Hepatocyte (in vitro differentiated cells): ENCODE measurements around the gene CD40. TPM values are rescaled to one million over a fixed set of nuclear protein-coding genes. Genes with fewer than 3 reads are reported as not detected.

Experiments
- DNase-seq: peaks from one replicate; pipeline ENCODE4 v3.0.0-alpha.2; 2016; ENCODE audit warnings: low spot score
- H2AFZ ChIP-seq: fragments of 200-600 bp; sonication (generic); 2 replicates; pipeline ENCODE4 v1.6.0; 2016; ENCODE audit warnings: antibody characterized with exemption, mild to moderate bottlenecking
- H3K27ac ChIP-seq: fragments of 200-600 bp; sonication (generic); 2 replicates; pipeline ENCODE4 v1.5.1; 2016; ENCODE audit warnings: mild to moderate bottlenecking
- H3K27me3 ChIP-seq: fragments of 200-600 bp; sonication (generic); 2 replicates; pipeline ENCODE4 v1.6.1; 2016
- H3K36me3 ChIP-seq: fragments of 200-600 bp; sonication (generic); replicated peaks from 2 replicates; pipeline ENCODE4 v1.5.1; 2016; ENCODE audit warnings: low read depth; ENCODE audit not compliant: insufficient read depth
- H3K4me1 ChIP-seq: fragments of 200-600 bp; sonication (generic); 2 replicates; pipeline ENCODE4 v1.5.1; 2016; ENCODE audit warnings: mild to moderate bottlenecking, moderate library complexity; ENCODE audit not compliant: insufficient read depth
- H3K4me2 ChIP-seq: fragments of 200-600 bp; sonication (generic); 2 replicates; pipeline ENCODE4 v1.6.0; 2016
- H3K4me3 ChIP-seq: fragments of 200-600 bp; sonication (generic); 2 replicates; pipeline ENCODE4 v1.5.1; 2016; ENCODE audit warnings: mild to moderate bottlenecking
- H3K79me2 ChIP-seq: fragments of 200-600 bp; sonication (generic); 2 replicates; pipeline ENCODE4 v1.6.0; 2017; ENCODE audit warnings: mild to moderate bottlenecking
- H3K9me2 ChIP-seq: fragments of 200-600 bp; sonication (generic); replicated peaks from 2 replicates; pipeline ENCODE4 v1.6.0; 2017; ENCODE audit warnings: mild to moderate bottlenecking; ENCODE audit not compliant: insufficient read depth
- H3K9me3 ChIP-seq: fragments of 200-600 bp; sonication (generic); 2 replicates; pipeline ENCODE4 v1.5.1; 2016; ENCODE audit warnings: low read depth, mild to moderate bottlenecking
- H4K20me1 ChIP-seq: fragments of 200-600 bp; sonication (generic); 2 replicates; pipeline ENCODE4 v1.6.0; 2016; ENCODE audit warnings: mild to moderate bottlenecking; ENCODE audit not compliant: insufficient read depth, poor library complexity, severe bottlenecking
- CTCF ChIP-seq: fragments of 200-600 bp; sonication (generic); IDR thresholded peaks from 2 replicates; pipeline ENCODE4 v1.5.1; 2016; ENCODE audit warnings: antibody characterized with exemption, mild to moderate bottlenecking; ENCODE audit not compliant: poor library complexity
- EZH2 ChIP-seq: fragments of 200-600 bp; sonication (generic); IDR thresholded peaks from 2 replicates; pipeline ENCODE4 v1.6.1; 2016; ENCODE audit warnings: antibody characterized with exemption, mild to moderate bottlenecking, borderline replicate concordance
- EZH2phosphoT487 ChIP-seq: fragments of 200-600 bp; sonication (generic); IDR thresholded peaks from one replicate; pipeline ENCODE4 v1.6.1; 2018; ENCODE audit warnings: antibody characterized with exemption, mild to moderate bottlenecking, low read depth, moderate library complexity; ENCODE audit not compliant: unreplicated experiment, severe bottlenecking
- WGBS: methylation state at CpG from one replicate; pipeline ENCODE4 v1.1.6; 2016; ENCODE audit warnings: low lambda C conversion rate; ENCODE audit errors: missing lambda C conversion rate; 5-methylcytosine and 5-hydroxymethylcytosine counted together
- polyA plus RNA-seq: library from polyadenylated mRNA; unstranded; fragments of >200 nt; fragmentation: Nextera tagmentation; extraction: Ambion mirVana; gene quantifications from 2 replicates; pipeline ENCODE4 v1.2.1, GENCODE V29; 2016
- total RNA-seq: library from RNA; depleted of rRNA; stranded (reverse); fragments of >200 nt; gene quantifications from 2 replicates; pipeline ENCODE4 v1.2.3, GENCODE V29; 2014

CD40 gene
- total and polyA plus RNA-seq, 2 experiments from 2014 or later = 3.2 to 8.0 TPM

DNA sequence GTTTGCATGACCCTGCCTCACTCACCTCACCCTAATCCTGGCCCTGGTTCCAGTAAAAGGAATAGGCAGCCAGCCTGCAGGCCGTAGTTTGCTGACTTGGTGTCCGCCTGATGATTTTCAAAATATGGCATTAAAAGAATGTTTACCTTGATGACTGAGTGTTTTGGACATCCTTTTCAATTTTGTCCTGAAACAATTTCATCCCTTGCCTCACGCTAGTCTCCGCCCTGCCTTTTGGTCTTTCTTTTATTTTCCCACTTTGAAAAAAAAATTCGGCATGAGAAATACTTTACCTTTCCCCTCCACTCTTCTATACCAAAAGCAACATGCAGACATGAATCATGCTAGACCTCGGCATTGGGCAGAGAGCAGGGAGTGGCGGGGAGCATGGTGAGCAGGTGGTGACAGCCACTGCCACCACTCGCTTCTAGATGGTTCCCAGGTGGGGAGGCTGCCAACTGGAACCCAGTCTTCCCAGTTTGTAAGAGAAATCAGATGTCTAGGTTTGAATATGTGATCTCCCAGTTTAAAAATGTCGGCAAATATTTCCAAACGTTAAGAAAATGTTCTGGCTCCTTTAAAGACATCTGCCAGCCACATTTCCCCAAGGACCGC, 9.4 kb downstream of the CD40 start:
- no peaks in the 10 kb centered on the region for H4K20me1 ChIP-seq
- no peaks in the 10 kb centered on the region for H3K9me2 ChIP-seq
- DNase-seq = no peak
- H3K79me2 ChIP-seq = no peaks in the 10 kb centered on the region
- no peaks in the 10 kb centered on the region for H3K9me3 ChIP-seq
- no peak for TF ChIP-seq CTCF
- no peak for TF ChIP-seq EZH2
- TF ChIP-seq EZH2phosphoT487 = no peak
- whole genome bisulfite sequencing = 91% methylated on average over 11 of the region's 11 CpGs
- H3K4me3 ChIP-seq = no peak overlapping the region
- no peak overlapping the region for H3K27ac ChIP-seq
- H2AFZ ChIP-seq = no peak overlapping the region
- no peaks in the 10 kb centered on the region for H3K4me1 ChIP-seq
- no peak overlapping the region for H3K4me2 ChIP-seq
- no peaks in the 10 kb centered on the region for H3K36me3 ChIP-seq
- H3K27me3 ChIP-seq = peaks cover 31% of the 10 kb centered on the region

GRCh38 chr20:46128310-46129151, 10.4 kb downstream of the CD40 start:
- no peaks in the 10 kb centered on the region for H3K9me2 ChIP-seq
- peaks cover 31% of the 10 kb centered on the region for H3K27me3 ChIP-seq
- DNase-seq = peak; percentile 40
- H3K79me2 ChIP-seq = no peaks in the 10 kb centered on the region
- 50% methylated on average over 12 of the region's 16 CpGs for WGBS
- H2AFZ ChIP-seq = no peak overlapping the region
- H3K4me3 ChIP-seq = no peak overlapping the region
- no peak overlapping the region for H3K27ac ChIP-seq
- H4K20me1 ChIP-seq = no peaks in the 10 kb centered on the region
- peak; percentile 56 for TF ChIP-seq CTCF
- no peak for TF ChIP-seq EZH2phosphoT487
- no peaks in the 10 kb centered on the region for H3K4me1 ChIP-seq
- no peaks in the 10 kb centered on the region for H3K36me3 ChIP-seq
- no peak overlapping the region for H3K4me2 ChIP-seq
- no peaks in the 10 kb centered on the region for H3K9me3 ChIP-seq

DNA sequence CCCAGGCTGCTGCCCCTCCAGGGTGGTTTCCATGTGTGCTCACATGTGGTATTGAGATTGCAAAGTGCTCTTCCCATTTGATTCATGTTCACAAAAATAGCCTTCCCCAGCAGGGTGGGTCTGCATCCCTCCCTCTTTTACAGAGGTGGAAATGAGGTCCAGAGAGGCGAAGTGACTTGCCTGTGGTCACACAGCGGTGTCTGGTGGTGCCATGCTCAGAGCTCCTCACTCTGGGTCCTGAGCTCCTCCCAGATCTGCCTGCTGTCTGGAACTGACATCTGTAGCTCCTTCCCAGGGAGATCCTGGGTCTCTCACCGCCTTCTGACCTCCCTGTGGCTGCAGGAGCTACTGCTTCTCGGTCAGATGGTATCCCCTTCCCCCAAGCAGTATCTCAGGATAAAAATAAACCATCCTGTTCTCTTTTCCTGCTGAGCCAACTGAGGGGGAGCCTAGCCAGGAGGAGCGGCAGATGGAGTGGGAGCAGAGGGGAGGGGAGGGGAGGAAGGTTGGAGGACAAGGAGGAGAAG, 11.9 kb downstream of the CD40 start:
- no peaks in the 10 kb centered on the region for H4K20me1 ChIP-seq
- TF ChIP-seq EZH2phosphoT487 (no peak), CTCF (no peak), EZH2 (no peak)
- H3K4me1 ChIP-seq = no peaks in the 10 kb centered on the region
- no peak overlapping the region for H3K4me3 ChIP-seq
- H3K9me2 ChIP-seq = no peaks in the 10 kb centered on the region
- H3K27me3 ChIP-seq = peaks cover 35% of the 10 kb centered on the region
- no peak overlapping the region for H3K27ac ChIP-seq
- no peak overlapping the region for H3K4me2 ChIP-seq
- 35% methylated on average over 5 of the region's 5 CpGs for WGBS
- DNase-seq = no peak
- H3K9me3 ChIP-seq = no peaks in the 10 kb centered on the region
- H3K79me2 ChIP-seq = no peaks in the 10 kb centered on the region
- H2AFZ ChIP-seq = no peak overlapping the region
- H3K36me3 ChIP-seq = no peaks in the 10 kb centered on the region
